Astrocyte of the cerebellum (primary cell): ENCODE measurements around the gene PXT1.
"Not testable (repeated sequence)": the region's sequence is repeated elsewhere in the genome, so short reads cannot be mapped to it uniquely, and the experiment has no call there.

ENCODE experiments used
- DNase-seq: peaks from one replicate; pipeline ENCODE4 v3.0.0-alpha.2; 2011; ENCODE audit warnings: low read depth
- H3K4me3 ChIP-seq: 2 replicates; pipeline ENCODE4 v1.5.1; 2011; ENCODE audit warnings: mild to moderate bottlenecking, low read depth, low read length, moderate library complexity
- in situ Hi-C: cut with HindIII; loops from 2 replicates; pipeline ENCODE4 v1.10.0; 2017; ENCODE audit warnings: low sequenced_read_pairs
- TF ChIP-seq, protein P1 (sequence below): IDR thresholded peaks from 2 replicates; pipeline ENCODE4 v1.5.1; 2012; ENCODE audit warnings: low read length, low read depth, moderate library complexity, mild to moderate bottlenecking; ENCODE audit errors: missing control alignments

PXT1 gene

DNA sequence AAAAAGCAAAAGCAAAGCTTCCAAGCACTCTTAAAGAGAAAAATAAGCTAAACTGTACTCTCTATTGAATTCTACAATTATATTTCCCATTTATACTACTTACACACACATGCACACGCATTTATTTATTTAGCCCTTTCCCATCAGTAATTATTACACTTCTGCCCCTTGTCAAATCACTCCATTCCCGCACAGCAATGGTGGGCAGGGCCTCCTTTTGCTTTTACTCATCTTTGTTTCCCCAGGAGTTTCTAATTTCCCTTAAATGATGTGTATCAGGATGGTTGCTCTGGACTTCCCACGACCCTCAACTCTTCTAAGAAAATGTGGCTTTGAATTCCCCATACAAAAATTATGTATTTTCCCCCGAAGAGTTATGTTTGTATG, 19.9 kb downstream of the PXT1 start:
- TF ChIP-seq, protein P1, sequence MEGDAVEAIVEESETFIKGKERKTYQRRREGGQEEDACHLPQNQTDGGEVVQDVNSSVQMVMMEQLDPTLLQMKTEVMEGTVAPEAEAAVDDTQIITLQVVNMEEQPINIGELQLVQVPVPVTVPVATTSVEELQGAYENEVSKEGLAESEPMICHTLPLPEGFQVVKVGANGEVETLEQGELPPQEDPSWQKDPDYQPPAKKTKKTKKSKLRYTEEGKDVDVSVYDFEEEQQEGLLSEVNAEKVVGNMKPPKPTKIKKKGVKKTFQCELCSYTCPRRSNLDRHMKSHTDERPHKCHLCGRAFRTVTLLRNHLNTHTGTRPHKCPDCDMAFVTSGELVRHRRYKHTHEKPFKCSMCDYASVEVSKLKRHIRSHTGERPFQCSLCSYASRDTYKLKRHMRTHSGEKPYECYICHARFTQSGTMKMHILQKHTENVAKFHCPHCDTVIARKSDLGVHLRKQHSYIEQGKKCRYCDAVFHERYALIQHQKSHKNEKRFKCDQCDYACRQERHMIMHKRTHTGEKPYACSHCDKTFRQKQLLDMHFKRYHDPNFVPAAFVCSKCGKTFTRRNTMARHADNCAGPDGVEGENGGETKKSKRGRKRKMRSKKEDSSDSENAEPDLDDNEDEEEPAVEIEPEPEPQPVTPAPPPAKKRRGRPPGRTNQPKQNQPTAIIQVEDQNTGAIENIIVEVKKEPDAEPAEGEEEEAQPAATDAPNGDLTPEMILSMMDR, result no peak
- in situ Hi-C loops, result no loop called here
- peak overlapping the region; percentile 47 for H3K4me3 ChIP-seq
- no peak for DNase-seq

DNA sequence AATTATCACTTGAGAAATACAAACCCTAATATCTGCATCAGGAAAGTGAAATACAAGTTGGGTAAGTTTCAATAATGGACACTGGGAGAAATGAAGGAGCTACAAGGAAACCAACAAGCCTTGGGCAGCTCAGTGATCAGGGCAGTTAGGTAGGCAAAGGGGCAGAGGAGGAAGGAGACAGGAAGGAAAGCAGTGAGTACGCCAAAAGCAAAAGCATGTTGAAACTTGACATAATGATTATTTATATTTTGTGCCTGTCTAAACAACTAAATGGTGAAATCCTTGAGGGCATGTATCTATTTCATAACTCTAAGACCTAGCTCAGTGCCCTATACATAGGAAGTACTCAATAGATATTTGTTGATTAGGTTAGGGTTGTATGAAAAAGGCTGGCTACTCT, 23.3 kb downstream of the PXT1 start:
- in situ Hi-C loops, result no loop called here
- no peak overlapping the region for H3K4me3 ChIP-seq
- no peak for DNase-seq

DNA sequence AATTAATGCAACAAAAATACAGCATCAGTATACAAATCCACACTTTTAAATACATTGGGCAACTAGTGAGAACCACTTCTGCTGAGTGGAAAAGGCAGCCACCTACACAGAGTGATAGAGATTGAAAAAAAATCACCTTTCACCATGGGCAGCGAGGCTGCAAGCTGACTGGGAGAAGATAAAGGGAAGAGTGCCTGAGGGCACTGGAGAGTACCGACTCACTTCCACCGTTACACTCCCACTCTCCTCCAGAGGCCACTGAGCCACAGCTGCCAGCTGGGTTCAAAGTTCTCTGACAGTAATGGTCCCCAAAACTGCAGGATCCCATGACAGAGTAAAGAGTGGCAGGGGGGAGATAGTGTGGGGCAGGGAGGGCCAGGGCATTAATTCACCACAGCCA, 24.1 kb downstream of the PXT1 start:
- H3K4me3 ChIP-seq, result no peak overlapping the region
- no peak for DNase-seq
- in situ Hi-C loops, result no loop called here
- TF ChIP-seq, protein P1, result no peak

More for the DNA sequence above, 23.3 kb downstream of the PXT1 start:
- TF ChIP-seq, protein P1, result no peak

DNA sequence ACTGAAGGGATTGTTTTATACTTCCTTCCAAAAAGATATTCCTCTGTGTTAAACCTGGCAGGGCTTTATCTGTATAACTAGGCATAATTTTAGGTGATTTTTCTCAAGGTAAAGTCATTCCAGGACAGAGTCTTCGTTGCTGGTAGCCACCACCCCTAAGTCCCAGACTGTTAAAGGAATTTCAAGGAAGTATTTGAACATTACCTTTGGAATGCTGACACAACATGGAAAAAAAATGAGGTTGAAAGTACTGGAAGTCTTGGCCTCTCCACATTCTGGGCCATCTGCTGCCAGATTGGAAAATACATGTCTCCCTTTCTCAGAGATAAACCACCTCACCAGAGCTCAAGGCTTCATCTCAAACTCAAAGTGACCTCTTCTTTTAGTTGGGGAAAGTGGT, 28.2 kb downstream of the PXT1 start:
- H3K4me3 ChIP-seq, result no peak overlapping the region
- TF ChIP-seq, protein P1, result no peak
- in situ Hi-C loops, result no loop called here
- no peak for DNase-seq

DNA sequence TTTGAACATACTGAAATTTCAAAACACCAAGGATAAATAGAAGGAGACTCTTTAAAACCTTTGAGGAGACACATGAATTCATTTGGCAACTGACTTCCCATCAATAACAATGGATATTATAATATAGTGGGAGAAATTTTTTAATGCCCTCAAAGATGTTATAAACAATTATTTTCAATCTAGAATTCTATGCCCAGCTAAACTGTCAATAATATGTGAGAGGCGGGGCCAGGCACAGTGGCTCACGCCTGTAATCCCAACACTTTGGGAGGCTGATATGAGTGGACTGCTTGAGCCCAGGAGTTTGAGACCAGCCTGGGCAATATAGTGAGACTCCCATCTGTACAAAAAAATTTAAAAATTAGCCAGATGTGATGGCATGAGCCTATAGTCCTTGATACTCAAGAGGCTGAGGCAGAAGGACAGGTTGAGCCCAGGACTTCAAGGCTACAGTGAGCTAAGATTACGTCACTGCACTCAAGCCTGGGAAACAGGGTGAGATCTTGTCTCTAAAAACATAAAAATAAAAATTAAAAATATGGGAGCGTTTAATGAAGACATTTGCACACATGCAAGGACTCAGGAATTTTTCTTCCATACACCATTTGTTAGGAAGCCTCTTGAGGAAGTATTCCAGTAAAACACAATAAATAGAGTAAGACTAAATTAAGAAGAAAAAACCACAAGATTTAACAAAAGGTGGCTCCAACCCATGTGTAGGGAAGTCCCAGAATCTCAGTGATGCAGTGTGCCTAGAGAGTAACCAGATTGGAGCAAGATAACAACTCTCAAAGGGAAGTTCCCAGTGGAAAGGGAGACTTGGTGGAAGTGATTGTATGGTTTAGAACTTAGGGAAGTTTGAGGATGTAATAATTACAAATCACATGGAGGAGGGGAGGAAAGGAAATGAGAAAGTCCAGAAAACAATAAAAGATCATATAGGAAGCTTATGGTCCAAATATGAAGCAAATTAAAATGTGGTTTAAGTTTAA, 28.9 kb downstream of the PXT1 start:
- TF ChIP-seq, protein P1, result no peak
- in situ Hi-C loops, result no loop called here

DNA sequence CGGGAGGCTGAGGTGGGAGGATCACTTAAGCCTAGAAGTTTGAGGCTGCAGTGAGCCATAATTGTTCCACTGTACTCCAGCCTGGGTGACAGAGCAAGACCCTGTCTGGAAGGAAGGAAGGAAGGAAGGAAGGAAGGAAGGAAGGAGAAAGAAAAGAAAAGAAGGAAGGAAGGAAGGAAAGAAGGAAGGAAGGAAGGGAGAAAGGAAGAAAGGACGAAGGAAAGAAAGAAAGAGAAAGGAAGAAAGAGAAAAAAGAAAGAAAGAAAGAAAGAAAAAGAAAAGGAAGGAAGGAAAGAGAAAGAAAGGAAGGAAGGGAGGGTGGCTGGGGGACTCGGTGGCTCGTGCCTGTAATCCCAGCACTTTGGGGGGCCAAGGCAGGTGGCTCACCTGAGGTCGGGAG, 32.9 kb downstream of the PXT1 start:
- H3K4me3 ChIP-seq, in situ Hi-C loops, DNase-seq: not testable (repeated sequence)

More for the DNA sequence above, 28.9 kb downstream of the PXT1 start:
- H3K4me3 ChIP-seq, result no peak overlapping the region
- no peak for DNase-seq

DNA sequence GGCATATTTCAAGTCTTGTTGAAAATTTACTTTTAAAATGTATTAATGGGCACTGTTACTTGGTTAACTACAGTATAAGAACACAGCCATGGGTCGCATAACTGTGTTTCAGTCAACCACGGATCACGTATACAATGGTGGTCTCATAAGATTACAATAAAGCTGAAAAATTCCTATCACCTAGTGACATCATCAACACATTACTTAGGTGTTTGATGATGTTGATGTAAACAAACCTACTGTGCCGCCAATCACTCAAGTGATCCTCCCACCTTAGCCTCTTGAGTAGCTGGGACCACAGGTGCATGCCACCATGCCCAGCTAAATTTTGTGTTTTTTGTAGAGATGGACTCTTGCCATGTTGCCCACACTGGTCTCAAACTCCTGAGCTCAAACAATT, 38.5 kb downstream of the PXT1 start:
- in situ Hi-C loops, result no loop called here
- no peak overlapping the region for H3K4me3 ChIP-seq
- DNase-seq, result no peak
- TF ChIP-seq, protein P1, result no peak
